ENCODE measurements around the gene TEX13B.

TEX13B gene

GRCh38 chrX:108020631-108021030 lies 38.5 kb upstream of the TEX13B start:
- ChIA-PET POLR2A (no interaction called here), CTCF (interaction anchor here (0.8 to 4.2 kb wide), 19 partner anchors 9 to 203 kb away, joined by 3 to 26 read pairs (median 4); partner anchors contain the start of genes PSMD10 and VSIG1)
- TF ChIP-seq, protein P1, sequence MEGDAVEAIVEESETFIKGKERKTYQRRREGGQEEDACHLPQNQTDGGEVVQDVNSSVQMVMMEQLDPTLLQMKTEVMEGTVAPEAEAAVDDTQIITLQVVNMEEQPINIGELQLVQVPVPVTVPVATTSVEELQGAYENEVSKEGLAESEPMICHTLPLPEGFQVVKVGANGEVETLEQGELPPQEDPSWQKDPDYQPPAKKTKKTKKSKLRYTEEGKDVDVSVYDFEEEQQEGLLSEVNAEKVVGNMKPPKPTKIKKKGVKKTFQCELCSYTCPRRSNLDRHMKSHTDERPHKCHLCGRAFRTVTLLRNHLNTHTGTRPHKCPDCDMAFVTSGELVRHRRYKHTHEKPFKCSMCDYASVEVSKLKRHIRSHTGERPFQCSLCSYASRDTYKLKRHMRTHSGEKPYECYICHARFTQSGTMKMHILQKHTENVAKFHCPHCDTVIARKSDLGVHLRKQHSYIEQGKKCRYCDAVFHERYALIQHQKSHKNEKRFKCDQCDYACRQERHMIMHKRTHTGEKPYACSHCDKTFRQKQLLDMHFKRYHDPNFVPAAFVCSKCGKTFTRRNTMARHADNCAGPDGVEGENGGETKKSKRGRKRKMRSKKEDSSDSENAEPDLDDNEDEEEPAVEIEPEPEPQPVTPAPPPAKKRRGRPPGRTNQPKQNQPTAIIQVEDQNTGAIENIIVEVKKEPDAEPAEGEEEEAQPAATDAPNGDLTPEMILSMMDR (IDR thresholded peaks at IDR 0.05; ENCODE audit: control extremely low read depth, extremely low read depth, low read depth, missing control alignments): peak; percentile 47
- DNase-seq (ENCODE audit: extremely low spot score): peak; percentile 8

GRCh38 chrX:108019382-108019875 lies 37.3 kb upstream of the TEX13B start:
- ChIA-PET POLR2A (no interaction called here), CTCF (interaction anchor here (1.0 to 4.2 kb wide), 3 partner anchors 51 to 61 kb away, joined by 3 to 26 read pairs (median 5); no protein-coding TSS in a partner anchor)
- TF ChIP-seq, protein P1 (IDR thresholded peaks at IDR 0.05; ENCODE audit: control extremely low read depth, extremely low read depth, low read depth, missing control alignments): no peak
- DNase-seq (ENCODE audit: extremely low spot score): no peak

- TF ChIP-seq, protein P1 (IDR thresholded peaks at IDR 0.05; ENCODE audit: control extremely low read depth, extremely low read depth, low read depth, missing control alignments): no peak
- POLR2A ChIA-PET: no interaction called here
- DNase-seq (ENCODE audit: extremely low spot score): no peak
- CTCF ChIA-PET: interaction anchor here (1.1 to 1.3 kb wide), 2 partner anchors 49 to 52 kb away, joined by 3 to 5 read pairs; no protein-coding TSS in a partner anchor
Measured at GRCh38 chrX:108018656-108019381, 36.6 kb upstream of the TEX13B start.

DNA sequence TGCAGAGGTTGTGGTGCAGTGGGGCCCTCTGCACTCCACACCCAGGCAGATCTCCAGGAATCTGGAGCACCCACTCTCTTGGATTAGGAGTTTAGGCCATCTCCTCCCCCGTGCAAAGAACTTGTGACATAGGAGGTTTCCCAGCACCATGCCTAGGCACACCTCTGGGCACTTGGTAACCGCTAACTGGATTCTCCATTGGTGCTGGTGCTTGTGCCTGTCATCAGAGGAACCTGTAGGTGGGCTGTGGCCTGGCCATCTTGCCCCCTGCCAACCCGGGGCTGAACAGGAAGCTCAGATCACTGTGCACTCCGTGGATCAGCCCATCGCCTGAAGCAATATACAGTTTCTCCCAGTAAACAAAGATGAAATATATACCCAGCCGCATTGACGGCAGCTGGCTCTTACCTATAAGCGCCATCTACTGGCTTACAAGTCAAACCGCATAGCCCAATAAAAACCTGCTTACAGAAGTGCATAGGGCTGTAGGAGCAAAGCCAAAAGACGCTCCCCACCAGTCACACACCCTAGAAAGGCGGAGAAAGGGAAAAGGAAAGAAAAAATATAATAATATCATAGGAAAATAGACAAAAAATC lies 19.1 kb upstream of the TEX13B start:
- ChIA-PET CTCF (interaction anchor here (0.9 to 1.9 kb wide), 6 partner anchors 19 to 1027 kb away, joined by 3 to 7 read pairs (median 3); no protein-coding TSS in a partner anchor), POLR2A (no interaction called here)
- DNase-seq (ENCODE audit: extremely low spot score): no peak
- TF ChIP-seq, protein P1 (IDR thresholded peaks at IDR 0.05; ENCODE audit: control extremely low read depth, extremely low read depth, low read depth, missing control alignments): peak; percentile 54

- DNase-seq (ENCODE audit: extremely low spot score): no peak
- POLR2A ChIA-PET: no interaction called here
- CTCF ChIA-PET: interaction anchor here (0.9 to 1.9 kb wide), 6 partner anchors 9 to 1026 kb away, joined by 3 to 7 read pairs (median 3); no protein-coding TSS in a partner anchor
- TF ChIP-seq, protein P1 (IDR thresholded peaks at IDR 0.05; ENCODE audit: control extremely low read depth, extremely low read depth, low read depth, missing control alignments): no peak
Measured at GRCh38 chrX:108000751-108001150, 18.6 kb upstream of the TEX13B start.

- CTCF ChIA-PET: no interaction called here
- POLR2A ChIA-PET: no interaction called here
- TF ChIP-seq, protein P1 (IDR thresholded peaks at IDR 0.05; ENCODE audit: control extremely low read depth, extremely low read depth, low read depth, missing control alignments): no peak
- DNase-seq (ENCODE audit: extremely low spot score): no peak
Measured at GRCh38 chrX:107996124-107996523, 14.0 kb upstream of the TEX13B start.
